Measurements from ENCODE around the gene ACVR1.
"Not testable (repeated sequence)": the region's sequence is repeated elsewhere in the genome, so short reads cannot be mapped to it uniquely, and the experiment has no call there.

The ACVR1 gene

DNA sequence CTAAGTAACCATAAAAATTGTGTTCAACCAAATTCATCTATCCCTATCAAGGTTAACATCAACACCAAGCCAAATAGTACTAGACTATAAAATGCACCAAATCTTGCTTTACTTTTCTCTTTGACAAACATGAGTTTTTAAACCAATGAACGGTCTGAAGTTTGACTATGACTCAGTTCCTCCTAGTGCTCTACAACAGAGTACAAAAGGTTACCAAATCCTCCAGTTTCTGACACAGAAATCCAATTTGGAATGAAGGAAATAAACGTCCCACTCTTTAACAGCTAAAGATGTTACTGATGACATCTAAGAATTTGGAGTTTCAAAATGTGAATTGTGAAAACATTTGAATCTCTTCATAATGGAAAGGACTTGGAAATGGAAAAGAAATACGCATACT is 11.8 kb upstream of the ACVR1 start:
- DNase-seq (ENCODE audit: low read depth in 2 of 2), result peak; percentile 10 to 44

DNA sequence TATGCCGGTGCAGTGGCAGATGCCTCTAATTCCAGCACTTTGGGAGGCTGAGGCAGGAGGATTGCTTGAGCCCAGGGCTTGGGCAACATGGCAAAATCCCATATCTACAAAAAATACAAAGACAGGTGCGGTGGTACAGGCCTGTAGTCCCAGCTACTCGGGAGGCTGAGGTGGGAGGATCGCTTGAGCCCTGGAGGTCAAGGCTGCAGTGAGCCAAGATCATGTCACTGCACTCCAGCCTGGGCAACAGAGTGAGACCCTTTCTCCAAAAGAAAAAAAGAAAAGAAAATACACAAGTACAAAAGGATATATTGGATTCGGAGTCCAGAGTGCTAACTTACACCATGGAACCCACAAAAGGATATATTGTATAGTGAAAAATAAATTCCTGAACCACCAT is 8.4 kb upstream of the ACVR1 start:
- not testable (repeated sequence) for H3K4me3 ChIP-seq (replicated peaks in 1 of 2; ENCODE audit: low read depth in 2 of 2, low read length in 2 of 2); DNase-seq (ENCODE audit: low read depth in 2 of 2)

More for the DNA sequence above, 11.8 kb upstream of the ACVR1 start:
- TF ChIP-seq, protein P1, sequence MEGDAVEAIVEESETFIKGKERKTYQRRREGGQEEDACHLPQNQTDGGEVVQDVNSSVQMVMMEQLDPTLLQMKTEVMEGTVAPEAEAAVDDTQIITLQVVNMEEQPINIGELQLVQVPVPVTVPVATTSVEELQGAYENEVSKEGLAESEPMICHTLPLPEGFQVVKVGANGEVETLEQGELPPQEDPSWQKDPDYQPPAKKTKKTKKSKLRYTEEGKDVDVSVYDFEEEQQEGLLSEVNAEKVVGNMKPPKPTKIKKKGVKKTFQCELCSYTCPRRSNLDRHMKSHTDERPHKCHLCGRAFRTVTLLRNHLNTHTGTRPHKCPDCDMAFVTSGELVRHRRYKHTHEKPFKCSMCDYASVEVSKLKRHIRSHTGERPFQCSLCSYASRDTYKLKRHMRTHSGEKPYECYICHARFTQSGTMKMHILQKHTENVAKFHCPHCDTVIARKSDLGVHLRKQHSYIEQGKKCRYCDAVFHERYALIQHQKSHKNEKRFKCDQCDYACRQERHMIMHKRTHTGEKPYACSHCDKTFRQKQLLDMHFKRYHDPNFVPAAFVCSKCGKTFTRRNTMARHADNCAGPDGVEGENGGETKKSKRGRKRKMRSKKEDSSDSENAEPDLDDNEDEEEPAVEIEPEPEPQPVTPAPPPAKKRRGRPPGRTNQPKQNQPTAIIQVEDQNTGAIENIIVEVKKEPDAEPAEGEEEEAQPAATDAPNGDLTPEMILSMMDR (IDR thresholded peaks at IDR 0.05; ENCODE audit: low read depth, low read length), result no peak
- H3K4me3 ChIP-seq (replicated peaks in 1 of 2; ENCODE audit: low read depth in 2 of 2, low read length in 2 of 2), result no peak overlapping the region

DNA sequence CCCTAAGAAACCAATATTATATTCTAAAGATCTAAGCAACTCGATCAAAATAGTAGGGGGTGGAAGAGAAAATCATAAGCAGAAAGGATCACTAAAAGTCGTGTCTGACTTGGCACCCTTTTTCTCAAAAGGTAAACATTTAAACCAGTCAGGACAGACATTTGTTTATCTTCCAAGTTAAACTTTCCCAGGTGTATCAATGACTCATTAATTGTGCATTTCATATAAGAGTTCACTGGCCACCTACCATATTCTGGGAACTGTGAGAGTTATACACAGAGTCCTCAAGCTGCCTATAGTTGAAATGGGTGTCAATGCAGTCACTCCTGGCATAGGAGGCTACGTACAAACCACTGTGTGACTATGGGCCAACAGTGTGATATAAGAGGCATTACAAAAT is 4.8 kb upstream of the ACVR1 start:
- DNase-seq (ENCODE audit: low read depth in 2 of 2), result no peak
- TF ChIP-seq, protein P1 (IDR thresholded peaks at IDR 0.05; ENCODE audit: low read depth, low read length), result no peak
- no peak overlapping the region for H3K4me3 ChIP-seq (replicated peaks in 1 of 2; ENCODE audit: low read depth in 2 of 2, low read length in 2 of 2)

DNA sequence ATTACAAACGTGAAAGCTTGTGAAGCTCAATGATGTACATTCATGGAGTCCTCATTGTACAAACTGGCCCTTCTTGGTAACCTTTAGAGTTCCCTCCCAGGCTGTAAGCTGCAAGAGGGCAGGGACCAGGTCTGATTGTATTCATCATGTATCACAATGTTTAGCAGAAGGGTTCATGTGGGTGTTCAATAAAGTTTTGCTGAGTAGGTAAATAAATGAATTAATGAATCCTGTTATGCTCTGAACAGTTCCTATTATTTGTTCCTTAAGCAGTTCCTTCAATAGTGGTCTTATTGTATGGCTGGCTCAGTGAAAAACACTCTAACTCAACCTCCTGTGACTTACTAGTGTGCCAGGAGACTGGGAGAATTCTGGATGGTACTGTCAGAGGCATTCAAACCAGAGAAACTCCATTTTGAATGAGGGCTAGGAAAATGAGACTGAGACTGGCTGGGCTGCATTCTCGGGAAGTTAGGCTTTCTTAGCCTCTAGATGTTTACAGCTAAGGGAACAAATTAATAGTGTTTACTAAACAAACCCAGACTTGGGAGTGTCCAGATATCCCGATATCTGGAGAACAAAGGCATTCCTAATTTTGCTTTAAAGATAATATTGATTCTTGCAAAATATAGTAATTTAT is 1.8 kb upstream of the ACVR1 start:
- TF ChIP-seq, protein P1 (IDR thresholded peaks at IDR 0.05; ENCODE audit: low read depth, low read length), result no peak
- DNase-seq (ENCODE audit: low read depth in 2 of 2), result no peak
- no peak overlapping the region for H3K4me3 ChIP-seq (replicated peaks in 1 of 2; ENCODE audit: low read depth in 2 of 2, low read length in 2 of 2)

DNA sequence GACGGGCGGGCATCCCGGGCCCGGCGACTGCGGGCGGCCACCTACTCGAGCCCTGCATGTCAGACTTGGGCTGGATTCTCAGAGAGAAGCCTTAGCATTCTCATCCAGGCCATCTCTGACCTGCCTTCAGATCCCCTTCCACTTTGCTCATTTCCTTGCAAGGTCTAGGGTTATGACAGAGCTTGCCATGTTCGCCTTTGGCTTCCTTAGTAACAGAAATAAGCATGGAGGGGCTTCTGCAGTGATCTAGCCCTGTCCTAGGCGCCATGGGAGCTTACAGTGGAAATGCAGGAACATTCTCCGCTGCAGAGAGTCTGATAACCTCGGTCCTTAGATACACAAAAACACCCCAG is 632 bp upstream of the ACVR1 start:
- TF ChIP-seq, protein P1 (IDR thresholded peaks at IDR 0.05; ENCODE audit: low read depth, low read length), result no peak
- DNase-seq (ENCODE audit: low read depth in 2 of 2), result no peak
- H3K4me3 ChIP-seq (replicated peaks in 1 of 2; ENCODE audit: low read depth in 2 of 2, low read length in 2 of 2), result peak overlapping the region; percentile 46 to 83

DNA sequence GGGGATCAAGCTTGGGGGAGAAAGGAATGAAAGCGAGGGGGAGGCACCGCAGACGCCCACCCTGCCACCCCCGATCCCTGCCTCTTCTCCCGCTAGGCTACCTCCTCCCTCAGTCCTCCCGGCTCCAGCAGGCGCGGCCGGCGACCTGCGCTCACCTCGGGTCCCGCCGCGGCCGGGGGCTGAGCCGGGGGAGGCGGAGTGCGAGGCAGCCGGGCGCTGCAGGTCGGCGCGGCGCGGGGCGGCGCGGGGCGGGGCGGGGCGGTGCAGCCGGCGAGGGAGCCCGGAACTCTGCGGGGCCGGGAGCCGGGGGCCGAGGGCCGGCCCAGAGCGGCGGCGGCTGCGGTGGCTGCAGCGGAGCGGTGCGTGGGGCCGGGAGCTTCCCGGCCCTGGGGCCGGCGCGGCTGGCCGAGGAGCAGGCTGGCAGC is 477 bp downstream of the ACVR1 start:
- peak overlapping the region; percentile 79 to 83 for H3K4me3 ChIP-seq (replicated peaks in 1 of 2; ENCODE audit: low read depth in 2 of 2, low read length in 2 of 2)
- DNase-seq (ENCODE audit: low read depth in 2 of 2), result no peak
- TF ChIP-seq, protein P1 (IDR thresholded peaks at IDR 0.05; ENCODE audit: low read depth, low read length), result no peak

DNA sequence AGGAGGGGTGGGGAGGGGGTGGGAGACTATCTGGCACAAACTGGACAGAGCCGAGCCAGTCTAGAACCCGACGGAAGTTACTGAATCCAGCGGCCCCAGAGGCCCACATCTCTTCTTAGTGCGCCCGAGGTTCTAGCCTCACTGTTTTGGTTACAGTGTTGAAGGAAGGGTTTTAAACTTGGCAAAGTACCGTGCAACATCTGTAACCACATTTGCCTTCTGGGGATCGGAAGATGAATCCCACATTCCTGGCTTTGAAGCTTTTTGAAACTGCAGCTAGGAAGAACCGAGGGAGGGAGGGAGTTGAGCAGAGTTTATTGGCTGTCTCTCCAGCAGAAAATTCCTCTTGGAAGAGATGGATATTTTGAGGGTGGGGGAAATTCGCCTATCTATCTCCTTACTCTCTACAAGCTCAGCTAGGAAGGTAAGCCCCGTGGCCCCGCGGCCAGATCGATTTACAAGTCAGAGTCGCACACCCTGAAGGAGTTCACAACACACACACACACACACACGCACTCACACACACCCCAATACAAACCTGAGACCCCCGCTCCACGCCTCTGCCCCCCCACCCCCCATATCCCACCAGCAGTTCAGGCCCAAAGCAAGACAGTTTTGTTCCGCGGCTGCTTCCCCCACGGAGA is 1.0 kb downstream of the ACVR1 start:
- TF ChIP-seq, protein P1 (IDR thresholded peaks at IDR 0.05; ENCODE audit: low read depth, low read length), result no peak
- DNase-seq (ENCODE audit: low read depth in 2 of 2), result peak; percentile 83 to 87

More for the DNA sequence above, 1.0 kb downstream of the ACVR1 start:
- peak overlapping the region; percentile 79 to 83 for H3K4me3 ChIP-seq (replicated peaks in 1 of 2; ENCODE audit: low read depth in 2 of 2, low read length in 2 of 2)
